IPS-NIHi7 (cell line): ENCODE results near the gene GALNT7.
"Not testable (repeated sequence)": the region's sequence is repeated elsewhere in the genome, so short reads cannot be mapped to it uniquely, and the experiment has no call there.

ENCODE experiments used
- DNase-seq: peaks from one replicate; pipeline ENCODE4 v3.0.0; 2012; ENCODE audit warnings: mixed read lengths; ENCODE audit errors: extremely low spot score

The GALNT7 gene

DNA sequence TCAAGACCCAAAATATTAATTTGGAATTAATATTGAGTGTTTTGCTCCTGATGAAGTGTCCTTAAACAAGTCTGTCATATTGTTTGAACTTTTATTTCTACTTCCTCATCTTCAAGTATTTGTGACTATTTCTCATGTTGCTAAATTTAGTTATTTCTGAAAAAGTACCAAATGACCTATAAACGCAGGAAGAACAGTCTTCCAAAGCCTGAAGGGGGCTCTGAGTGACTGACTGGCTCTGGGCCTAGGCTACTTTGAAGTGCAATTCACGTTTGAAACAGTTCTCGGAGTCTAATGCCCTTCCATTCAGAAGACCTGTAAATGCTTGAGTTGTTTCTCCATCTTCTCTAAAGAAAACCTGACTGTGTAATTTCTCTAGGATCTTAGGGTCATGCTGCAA, 26.5 kb downstream of the GALNT7 start:
- DNase-seq, result no peak

DNA sequence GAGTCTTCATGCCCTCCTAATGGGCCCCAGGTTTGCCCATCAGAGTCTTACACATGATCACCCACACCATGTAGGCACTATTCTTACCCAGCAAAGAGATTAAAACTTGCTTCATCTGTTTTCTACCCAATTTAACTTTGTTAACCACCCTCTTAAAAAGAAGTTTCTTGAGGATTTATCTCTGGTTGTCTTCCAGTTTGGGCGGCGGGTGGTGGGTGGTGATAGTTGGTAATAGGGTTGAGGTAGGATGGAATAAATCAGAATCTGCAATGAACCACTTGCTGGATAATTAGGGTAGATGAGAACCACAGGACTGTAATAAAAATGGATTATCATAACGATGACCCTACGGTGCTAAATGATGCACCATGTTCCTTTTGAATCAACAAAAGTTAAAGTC, 30.9 kb downstream of the GALNT7 start:
- DNase-seq, result no peak

DNA sequence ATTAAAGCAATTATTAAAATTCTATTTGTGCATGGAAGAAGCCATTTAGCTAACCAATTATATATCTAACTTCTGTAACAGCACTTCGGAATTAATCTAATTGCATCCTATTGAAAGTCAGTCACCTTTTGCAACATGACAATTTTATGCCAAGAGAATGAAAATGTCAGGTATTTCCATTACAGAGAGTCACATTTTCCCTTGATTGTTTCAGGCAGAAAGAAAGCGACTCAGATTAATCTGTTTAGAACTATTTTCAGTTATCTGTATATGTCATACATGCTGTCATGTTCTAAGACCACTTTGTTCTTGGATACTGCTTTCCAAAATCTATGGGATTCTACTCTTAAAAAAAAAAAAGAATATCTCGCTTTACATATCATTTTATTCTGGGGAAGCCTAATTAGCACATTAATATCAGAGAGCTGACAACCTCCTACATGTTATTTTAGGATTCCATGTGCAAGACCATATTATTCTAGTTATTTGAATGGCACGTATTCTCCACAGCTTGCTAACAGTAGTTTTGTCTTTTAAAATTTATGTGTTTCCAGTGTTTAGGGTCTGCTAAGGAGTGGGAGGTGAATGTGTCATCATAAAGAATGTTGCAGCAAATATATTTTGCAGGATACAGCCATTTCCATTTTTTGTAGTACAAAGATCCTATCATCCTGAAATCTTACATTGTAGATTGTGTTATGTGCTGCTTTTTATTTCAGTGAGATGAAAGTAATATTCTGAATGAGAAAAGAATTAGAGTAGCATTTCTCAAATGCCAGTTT, 31.7 kb downstream of the GALNT7 start:
- no peak for DNase-seq

DNA sequence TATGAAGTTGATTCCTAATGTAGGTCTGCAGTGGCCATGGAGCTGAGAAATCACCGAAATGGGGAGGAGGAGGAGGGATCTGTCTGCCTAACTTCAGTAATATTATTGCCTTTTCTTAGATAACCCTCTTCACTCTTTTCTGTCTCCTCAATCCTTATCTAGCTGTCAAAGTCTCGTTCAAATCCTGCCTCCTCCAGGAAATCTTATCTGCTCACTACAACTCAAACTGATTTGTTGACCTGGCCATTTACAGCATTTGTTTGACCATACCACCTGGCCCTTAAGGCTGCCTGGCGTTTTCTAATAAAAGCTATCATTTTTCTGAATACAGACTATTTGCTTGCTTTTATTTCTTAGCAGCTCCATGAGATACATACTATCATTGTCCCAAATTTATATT, 33.8 kb downstream of the GALNT7 start:
- no peak for DNase-seq

DNA sequence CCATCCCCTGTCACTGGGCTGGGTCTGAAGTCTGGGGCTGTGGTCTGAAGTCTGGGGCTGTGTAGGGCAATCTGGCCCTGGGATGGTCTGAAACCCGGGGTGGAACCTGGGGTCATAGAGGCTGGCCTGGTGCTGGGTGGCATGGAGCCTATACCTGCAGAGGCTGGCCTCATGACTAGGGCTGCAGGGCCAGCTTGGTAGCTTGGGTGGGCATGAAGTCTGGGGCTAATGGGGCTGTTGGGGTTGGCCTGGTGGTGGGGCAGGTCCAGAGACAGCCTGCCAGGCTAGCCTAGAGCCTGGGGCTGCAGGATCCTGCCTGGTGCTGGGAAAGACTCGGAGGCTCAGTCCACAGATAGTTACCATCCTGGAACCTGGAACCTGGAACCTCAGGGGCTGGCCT, 37.0 kb downstream of the GALNT7 start:
- DNase-seq, result no peak

DNA sequence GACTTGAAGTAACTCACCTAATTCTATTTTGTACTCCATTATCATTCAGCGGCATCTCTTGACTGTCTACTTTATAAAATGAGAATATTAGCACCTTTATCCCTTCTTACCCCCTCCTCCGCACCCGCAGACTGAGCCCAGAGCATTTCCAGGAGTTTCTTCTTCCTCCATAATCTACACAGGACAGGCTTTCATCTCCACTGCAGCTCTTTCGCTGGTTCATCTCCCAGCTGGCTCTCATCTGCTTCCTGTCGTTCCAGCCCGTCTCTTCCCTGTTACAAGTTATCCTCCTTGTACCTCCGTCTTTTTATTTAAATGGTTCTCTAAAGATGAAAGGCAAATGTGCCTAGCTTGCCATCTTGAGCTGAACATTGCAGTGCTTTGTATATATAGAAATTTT, 39.8 kb downstream of the GALNT7 start:
- DNase-seq, result no peak

DNA sequence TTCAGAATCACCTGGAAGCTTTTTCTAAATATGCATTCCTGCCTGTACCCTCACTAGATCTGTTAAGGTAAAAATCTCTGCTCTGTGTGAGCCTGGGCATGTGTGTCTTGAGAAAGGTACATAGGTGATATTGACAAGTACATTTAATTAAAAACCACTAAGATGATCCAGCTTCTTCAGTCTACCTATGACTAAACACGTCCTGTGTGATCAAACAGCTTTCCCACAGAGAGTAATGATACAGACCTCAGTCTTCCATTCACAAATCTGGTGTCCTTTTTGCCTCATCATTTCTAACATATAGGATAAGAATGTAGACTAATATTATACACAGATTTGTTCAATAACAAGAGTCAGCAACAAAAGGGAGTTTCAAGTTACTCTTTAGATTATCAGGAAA, 42.6 kb downstream of the GALNT7 start:
- DNase-seq, result no peak

DNA sequence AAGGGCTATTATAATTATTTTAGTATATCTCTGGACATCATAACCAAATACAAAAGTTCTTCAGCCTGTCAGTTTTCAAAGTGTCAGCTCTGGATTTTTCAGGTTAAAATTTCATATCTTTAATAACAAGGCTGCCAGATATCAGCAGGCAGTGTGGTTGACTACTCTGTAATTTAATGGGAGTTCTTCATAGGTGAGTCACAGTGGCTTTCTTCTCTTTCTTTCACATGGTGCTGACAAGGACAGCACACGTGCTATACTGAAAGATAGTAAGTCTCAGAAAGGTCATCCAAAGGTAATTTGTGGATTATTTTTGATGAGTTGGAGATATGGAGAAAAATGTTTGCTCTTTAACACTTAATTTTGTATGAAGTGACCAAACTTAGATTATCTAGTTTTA, 43.2 kb downstream of the GALNT7 start:
- DNase-seq, result no peak

DNA sequence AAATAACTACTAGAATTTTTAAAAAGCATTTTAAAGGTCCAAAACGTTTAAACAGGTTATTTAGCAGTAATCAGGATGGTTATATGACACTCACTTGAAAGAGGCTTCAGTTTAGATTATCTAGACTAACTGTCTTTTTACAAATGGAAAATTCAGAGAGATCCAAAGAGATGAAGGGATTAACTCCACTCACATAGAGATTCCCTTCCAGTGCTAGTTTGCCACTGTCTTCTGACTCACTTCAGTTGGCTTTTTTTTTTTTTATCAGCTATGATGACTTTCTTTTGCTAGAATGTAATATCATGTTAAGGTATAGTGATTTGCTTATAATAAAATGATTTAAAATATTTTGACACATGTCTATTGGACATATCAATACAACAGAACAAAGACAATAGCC, 43.8 kb downstream of the GALNT7 start:
- no peak for DNase-seq

DNA sequence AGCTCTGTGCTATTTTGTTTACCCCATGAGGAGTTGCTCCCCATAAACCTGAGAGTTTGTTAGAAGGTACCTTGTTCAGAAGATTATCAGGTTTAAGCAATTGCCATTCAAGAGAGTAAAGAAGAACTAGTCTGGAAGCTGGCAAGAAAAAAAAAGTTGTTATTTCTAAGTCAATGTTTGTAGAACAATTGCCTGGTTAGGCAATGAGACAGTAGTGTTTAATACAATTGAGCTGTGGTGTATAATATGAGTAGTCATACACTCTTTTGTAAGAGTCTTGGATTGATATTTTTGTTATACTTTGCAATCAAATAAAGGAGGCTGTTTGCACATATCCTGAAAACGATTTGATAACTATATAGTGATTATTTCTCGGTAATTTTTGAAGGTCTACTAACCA, 44.7 kb downstream of the GALNT7 start:
- DNase-seq, result no peak

DNA sequence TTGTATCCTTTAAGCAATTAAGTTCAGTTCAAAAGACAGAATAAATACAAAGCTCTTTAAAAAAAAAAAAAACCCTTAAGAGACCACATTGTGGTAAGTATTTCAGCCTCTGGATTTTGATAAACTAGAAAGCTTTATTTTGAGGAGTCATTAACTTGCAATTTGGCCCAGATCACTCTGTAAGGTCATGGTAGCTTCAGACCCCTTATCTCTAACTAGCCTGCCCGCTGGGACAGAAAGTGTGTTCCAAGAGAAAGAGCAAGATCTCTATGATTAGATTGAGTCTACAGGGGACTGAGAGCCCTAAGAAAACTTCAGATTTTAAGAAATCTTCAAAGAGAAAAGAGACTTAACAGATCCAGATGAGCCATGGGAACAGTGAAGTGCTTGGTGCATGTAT, 45.6 kb downstream of the GALNT7 start:
- DNase-seq, result no peak

DNA sequence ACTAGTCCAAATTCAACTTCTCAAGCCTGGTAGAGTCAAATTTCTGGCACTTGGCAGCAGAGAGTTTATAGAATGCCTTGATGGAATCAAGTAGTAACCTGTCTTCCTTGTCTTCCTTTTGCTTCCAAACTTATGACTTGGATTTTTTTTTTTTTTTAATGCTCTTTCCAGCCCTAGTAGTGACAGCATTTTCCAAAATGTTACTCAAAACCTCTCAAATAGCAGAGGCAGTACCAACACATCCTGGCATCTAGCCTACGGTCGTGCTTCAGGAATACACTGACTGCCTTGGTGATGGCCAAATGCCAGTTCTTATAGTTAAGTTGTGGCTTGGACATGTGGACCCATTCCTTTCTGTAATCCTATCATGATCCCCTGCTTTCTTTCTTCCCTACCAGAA, 46.0 kb downstream of the GALNT7 start:
- no peak for DNase-seq

DNA sequence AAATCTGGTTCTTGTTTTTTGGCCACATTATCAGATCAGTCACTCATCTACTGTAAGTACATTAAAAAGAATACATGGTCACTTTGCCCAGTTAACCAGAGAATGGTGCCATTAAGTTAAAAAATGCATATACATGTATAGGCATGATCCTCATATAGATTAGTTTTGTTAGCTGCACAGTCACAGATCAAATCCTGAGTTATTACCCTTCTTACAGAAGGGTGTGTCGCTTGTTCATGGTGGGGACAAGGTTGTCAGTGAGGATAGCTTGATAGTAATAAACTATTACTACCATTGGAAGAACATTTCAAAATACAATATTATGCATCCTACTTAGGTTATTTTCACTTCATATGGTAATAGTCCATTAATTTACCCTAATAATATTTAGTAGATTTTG, 48.5 kb downstream of the GALNT7 start:
- no peak for DNase-seq

DNA sequence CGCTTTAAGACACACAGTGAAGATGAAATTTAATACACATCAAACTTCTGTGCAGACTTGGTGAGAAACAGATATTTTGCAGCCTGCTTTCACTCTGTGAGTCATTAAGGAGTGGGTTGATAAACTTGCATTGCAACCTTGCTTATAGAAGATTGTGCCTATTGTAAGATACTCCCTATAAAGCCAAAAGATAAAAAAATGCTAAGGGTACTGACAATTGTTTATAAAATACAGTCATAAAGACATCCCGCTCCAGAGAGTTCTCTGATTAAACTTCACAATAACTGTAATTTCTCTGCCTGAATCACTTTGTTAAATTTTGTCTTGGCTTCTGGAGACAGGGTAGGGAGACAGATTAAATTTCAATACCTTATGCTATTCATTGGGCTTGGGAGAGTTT, 49.1 kb downstream of the GALNT7 start:
- no peak for DNase-seq

DNA sequence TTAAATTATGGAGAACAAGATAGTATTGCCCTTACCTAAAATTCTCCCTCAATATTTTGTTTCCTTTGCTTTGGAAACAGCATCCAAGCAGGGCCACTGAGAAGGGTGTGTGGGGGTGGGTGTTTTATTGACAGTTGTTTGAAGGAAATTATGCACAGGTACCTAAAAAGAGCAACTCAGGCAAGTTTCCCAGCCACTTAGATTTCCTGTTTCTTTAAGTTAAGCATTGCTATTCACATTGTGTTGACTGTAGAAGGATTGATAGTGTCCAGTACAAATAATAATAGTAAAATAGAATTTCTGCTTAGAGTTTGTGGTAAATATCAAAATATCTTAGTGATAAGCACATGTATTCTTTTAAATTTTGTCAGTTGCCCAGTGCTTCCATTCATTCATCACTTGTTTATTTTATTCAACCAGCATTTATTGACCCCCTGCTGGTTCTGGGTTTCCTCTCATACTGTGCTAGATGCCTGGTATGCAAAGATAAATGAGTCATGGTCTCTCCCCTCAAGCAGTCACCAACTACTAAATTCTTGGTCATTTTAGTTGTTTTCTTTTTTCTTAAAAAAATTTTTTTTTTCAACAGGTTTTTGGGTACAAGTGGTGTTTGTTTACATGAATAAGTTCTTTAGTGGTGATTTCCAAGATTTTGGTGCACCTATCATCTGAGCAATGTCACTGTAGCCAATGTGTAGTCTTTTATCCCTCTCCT, 50.0 kb downstream of the GALNT7 start:
- DNase-seq, result no peak

DNA sequence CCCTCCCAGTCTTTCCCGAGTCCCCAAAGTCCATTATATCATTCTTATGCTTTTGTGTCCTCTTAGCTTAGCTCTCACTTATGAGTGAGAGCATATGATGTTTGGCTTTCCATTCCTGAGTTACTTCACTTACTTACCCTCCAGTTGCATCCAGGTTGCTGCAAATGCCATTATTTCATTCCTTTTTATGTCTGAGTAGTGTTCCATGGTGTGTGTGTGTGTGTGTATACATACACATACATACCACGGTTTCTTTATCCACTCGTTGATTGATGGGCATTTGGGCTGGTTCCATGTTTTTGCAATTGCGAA, 50.5 kb downstream of the GALNT7 start:
- DNase-seq, result not testable (repeated sequence)

DNA sequence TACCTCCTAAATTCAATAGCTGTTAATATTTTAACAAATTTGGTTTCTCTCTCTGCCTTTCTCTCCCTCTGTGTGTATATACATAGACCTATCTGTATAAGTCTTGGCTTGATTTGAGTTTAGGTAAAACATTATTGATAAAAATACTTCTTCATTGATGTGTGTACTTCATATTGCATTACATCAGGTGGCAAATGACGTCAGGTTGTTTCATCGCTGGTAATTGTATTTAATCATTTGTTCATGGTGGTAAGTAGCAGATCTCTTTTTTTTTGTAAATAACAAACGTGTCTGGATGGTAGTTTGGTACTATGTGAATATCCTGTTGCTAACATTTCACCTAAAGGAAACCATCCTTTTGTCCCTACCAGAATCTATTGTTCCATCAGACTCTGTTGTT, 55.1 kb downstream of the GALNT7 start:
- no peak for DNase-seq

DNA sequence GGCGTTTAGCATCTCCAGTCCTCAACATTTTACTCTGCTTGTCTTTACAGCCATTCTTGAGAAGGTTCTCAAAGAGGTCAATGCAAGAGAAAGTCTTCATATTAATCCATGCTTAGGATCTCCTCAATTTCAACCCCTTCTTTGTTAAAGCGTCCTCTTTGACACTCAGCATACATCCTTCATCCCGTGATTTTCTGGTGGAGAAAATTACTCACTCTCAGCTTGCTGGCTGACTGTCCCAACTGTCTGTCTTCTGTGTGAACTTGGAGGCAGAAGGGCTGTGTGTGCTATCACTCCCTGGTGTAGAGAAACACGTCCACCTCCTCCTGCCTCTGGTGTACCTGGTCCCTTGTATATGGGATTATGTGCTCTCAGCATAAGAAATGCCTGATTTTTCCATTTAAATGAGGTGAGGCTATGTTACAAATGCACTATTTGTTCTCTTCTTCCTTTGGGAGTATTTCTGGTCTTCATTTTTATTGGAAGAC, 57.8 kb downstream of the GALNT7 start:
- DNase-seq, result no peak

DNA sequence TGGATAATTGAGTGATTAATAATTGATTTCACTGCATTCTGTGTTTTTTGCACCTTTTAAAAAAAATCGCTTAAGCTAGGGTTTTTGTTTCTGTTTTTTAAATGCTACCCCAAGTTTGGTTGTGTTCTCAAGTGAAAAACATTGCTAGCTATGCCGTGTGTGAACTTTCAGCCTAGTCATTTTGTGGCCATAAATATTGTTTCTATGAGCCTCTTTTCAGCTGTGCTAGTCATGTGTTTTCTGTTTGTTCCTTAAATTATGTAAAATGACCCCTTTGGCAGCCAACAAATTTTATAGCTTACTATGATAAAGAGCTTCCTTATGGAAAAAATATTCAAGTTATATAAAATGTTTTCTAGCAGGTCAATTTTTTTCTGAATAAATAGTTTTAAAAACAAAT, 59.1 kb downstream of the GALNT7 start:
- DNase-seq, result no peak

DNA sequence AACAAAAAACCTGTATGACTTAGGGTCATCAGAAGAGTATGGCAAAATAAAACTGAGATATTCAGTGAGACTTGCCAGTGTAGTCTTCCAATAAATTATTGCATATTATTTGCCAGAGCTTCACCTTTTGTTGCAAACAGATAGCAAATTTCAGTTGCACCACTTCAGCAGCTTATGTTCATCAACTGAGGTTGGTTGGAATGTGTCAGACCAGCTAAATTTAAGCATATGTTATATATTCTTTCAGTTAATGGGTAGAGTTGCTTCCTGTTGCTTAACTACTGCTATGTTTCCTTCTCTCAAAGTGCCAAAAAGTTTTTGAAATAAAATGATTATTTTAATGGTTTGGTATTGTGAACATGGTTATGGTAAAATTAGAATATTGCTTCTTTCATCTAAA, 61.5 kb downstream of the GALNT7 start:
- DNase-seq, result no peak

DNA sequence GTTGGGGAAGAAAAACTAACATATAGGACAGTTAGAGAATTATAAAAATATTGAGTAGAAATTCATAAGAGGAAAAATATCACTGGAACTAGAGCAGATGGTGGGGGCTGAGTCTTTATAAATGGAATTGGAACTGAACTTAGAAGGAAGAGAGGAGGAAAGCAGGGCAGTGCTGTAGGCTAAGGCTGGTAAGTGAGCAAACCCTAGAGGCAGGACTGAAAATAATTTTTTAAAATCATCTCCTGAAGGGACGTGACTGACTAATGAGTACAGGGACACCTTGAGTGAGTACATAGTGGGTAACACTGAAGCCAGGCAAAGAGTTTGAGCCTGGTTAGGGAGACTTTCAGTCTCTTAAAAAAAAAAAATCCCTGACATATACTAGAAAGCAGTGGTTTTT, 63.3 kb downstream of the GALNT7 start:
- no peak for DNase-seq

DNA sequence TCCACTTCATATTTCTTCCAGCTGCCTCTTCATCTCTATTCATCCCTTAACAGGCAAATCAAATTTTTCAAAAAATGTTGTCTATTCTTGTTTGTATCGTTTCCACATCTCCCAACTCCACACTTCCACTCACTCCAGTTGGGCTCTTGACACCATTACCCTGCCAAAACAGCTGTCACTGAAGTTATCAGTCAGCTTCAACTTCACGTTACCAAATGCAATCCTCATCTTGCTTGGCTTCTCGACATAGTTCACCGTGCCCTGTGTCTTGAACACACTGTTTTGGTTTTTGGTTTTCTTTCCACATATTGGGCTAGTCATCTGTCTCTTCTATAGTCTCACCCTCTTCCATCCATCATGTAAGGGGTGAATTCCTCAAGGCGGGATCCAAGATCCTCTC, 65.2 kb downstream of the GALNT7 start:
- DNase-seq, result no peak

DNA sequence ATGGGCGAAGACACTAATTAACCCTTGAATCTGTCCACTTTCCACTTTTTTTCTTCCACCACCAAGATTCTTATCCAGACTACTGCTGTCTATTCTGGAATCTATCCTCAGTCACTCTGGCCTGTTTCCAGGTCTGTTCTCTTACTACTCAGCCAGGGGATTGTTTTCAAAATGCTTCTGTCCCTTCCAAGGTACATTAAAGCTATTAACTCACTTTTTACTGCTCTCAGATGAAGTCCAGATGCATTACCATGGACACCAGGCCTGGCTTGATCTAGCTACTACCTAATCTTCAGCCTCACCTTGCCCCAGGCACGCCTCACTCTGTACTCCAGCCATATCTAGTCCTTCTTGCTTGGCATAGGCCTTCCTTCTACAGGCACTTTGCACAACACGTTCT, 66.4 kb downstream of the GALNT7 start:
- no peak for DNase-seq

DNA sequence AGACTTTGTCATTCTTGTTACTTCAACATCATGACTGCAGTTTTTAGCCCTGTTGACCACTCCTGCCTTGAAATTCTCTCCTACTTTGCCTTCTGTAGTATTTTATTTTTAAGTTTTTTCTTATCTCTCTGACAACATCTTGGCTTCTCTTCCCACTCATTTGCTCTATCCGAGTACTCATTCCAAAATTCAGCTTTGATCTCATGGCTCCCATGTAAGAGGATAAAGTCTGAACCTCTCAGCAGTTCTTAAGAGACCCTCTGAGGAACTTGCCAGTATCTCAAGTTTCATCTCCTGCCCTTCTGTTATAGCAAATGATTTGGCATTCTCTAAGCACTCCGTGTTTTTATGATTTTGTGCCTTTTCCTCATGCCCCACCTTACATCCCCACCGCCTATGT, 67.7 kb downstream of the GALNT7 start:
- no peak for DNase-seq
